Mucosa of descending colon (tissue), 3 donors: ENCODE measurements around the gene BORCS8. TPM values are rescaled to one million over a fixed set of nuclear protein-coding genes. Genes with fewer than 3 reads are reported as not detected.

Source experiments
- ATAC-seq: fragments of 200-7000 bp; cut with Tn5 transposase; one replicate; pipeline ENCODE4 v1.9.1; 2020; ENCODE audit warnings: mild to moderate bottlenecking, moderate library complexity
- DNase-seq, 3 donors: peaks; one replicate each; pipeline ENCODE4 v3.0.0-alpha.2; 2020
- H3K36me3 ChIP-seq: fragments of 200-600 bp; one replicate; pipeline ENCODE4 v1.8.0; 2021; ENCODE audit warnings: low read depth, mild to moderate bottlenecking
- H3K4me1 ChIP-seq: fragments of 200-600 bp; one replicate; pipeline ENCODE4 v1.8.0; 2021; ENCODE audit warnings: low read depth, mild to moderate bottlenecking
- H3K4me3 ChIP-seq: fragments of 200-600 bp; one replicate; pipeline ENCODE4 v1.8.0; 2021; ENCODE audit warnings: mild to moderate bottlenecking
- H3K9me3 ChIP-seq: fragments of 200-600 bp; one replicate; pipeline ENCODE4 v1.8.0; 2021; ENCODE audit warnings: mild to moderate bottlenecking
- intact Hi-C, 2 donors: fragments of 100-400 bp; cut with DNase I in 1 of 2; cut with micrococcal nuclease in 1 of 2; formaldehyde crosslinking; loops; one replicate each; pipeline versions ENCODE4 v1.11.0 to v1.11.1; 2022; cut with DNase I, micrococcal nuclease
- total RNA-seq, 3 donors: library from RNA; stranded (reverse); fragmentation: NEBNext Ultra II Directional in 2 of 3; extraction: Animal tissue kit (Norgen Biotek cat#: 25700) in 2 of 3; gene quantifications; one replicate each; pipeline versions ENCODE4 v1.2.1 to v1.2.4, GENCODE V29; 2021 to 2023
- TF ChIP-seq, protein P1 (sequence below): fragments of 200-600 bp; IDR thresholded peaks from one replicate; pipeline ENCODE4 v1.8.0; 2022; ENCODE audit warnings: antibody characterized with exemption, mild to moderate bottlenecking
- donor health status: DM: no; HTN: no; CAD: no; lungs with moderate emphysema.
- donor health status: DM: no; HTN: no; CAD: no.
- donor health status: DM: no; HTN: yes; CAD: no.

BORCS8 gene
- total RNA-seq, 3 donors from 2014 or later = 29.1 to 41.0 (median 31.8) TPM

DNA sequence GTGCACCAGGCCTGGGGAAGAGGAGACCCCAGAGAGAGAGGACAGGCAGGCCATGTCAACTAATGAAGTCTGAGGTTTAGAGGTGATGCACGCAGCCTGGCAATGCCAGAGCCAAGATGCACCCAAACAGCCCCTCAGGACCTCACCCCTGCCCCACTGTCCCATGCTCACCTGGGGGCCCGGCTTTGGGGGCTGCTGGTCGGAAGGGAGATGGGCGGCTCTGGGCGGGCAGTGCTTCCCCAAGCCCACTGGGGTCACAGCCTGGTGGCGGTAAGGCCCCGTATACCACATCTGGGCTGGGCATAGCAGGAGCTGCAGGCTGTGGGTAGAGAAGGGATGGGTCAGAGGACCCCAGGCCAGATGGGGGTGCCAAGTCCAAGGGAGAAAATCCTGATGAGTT lies 45.1 kb downstream of the BORCS8 start:
- TF ChIP-seq, protein P1, sequence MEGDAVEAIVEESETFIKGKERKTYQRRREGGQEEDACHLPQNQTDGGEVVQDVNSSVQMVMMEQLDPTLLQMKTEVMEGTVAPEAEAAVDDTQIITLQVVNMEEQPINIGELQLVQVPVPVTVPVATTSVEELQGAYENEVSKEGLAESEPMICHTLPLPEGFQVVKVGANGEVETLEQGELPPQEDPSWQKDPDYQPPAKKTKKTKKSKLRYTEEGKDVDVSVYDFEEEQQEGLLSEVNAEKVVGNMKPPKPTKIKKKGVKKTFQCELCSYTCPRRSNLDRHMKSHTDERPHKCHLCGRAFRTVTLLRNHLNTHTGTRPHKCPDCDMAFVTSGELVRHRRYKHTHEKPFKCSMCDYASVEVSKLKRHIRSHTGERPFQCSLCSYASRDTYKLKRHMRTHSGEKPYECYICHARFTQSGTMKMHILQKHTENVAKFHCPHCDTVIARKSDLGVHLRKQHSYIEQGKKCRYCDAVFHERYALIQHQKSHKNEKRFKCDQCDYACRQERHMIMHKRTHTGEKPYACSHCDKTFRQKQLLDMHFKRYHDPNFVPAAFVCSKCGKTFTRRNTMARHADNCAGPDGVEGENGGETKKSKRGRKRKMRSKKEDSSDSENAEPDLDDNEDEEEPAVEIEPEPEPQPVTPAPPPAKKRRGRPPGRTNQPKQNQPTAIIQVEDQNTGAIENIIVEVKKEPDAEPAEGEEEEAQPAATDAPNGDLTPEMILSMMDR = no peak
- no peak overlapping the region for H3K4me3 ChIP-seq
- intact Hi-C loops = no loop called here
- H3K9me3 ChIP-seq = no peaks in the 10 kb centered on the region
- ATAC-seq (no peak), DNase-seq (no peak)
- no peaks in the 10 kb centered on the region for H3K36me3 ChIP-seq
- no peaks in the 10 kb centered on the region for H3K4me1 ChIP-seq

DNA sequence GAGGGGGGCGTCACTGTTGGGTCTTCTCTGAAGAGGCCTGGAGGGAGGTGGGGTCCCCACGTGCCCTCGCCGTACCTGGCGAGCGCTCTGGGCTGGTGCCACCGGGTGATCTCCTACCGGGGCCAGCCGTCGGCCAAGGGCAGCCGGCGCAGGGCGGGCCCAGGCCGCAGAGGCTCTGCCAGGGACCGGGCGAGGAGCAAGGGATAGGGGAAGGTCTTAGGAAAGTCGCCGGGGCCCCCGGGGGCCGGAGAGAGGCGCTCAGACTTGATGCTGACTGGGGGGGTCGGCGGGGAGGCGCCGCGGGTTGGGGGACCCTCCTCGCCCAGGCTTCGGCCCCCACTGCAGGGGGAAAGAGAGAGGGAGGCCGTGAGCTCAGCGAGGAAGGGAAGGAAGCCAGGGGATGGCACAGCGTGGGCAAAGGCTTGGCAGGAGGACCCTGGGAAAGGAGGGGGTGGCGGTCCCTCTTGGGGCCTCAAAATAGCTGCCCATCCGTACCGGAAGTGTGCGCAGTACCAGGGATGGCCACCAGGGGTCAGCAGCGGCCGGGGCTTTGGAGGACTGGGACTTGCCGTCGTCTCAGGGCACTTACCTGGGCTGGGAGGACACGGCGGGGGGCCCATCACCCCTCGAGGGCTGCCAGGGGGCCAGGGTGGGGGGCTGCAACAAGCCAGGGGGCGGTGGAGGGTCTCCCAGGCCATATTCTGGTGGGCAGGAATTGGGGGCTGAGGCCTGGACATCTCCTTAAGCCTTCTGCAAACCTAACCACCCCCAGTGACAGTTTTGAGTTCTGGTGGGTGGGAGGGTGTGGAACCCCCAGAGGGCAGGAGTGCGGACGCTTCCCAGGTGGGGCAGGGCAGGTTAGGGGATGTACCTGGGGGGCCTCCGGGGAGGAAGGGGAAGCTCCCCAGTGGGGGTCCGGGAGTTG lies 46.0 kb downstream of the BORCS8 start:
- intact Hi-C loops = no loop called here
- ATAC-seq (peak; percentile 97), DNase-seq (peak; percentile 85 to 90 (median 89))
- TF ChIP-seq, protein P1 = peak; percentile 97
- no peaks in the 10 kb centered on the region for H3K36me3 ChIP-seq
- H3K9me3 ChIP-seq = no peaks in the 10 kb centered on the region
- H3K4me3 ChIP-seq = no peak overlapping the region
- H3K4me1 ChIP-seq = no peaks in the 10 kb centered on the region

DNA sequence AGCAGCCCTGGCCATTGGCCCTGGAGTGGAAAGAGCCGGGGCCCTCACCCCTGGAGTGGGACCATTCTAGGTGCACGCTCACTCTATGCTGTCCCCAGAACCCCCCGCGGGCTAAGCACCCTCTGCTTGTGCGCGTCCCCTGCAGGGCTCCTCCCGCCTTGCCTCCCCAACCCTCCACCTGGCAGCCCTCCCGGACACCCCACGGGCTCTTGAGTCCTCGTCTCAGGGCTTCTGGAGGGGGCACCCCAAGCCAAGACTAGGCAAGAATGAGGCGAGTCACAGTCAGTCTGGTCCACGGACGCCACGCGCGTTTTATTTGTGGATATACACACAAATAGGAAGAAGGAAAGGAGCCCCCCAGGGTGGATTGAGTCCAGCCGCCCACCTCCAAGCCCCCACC lies 46.7 kb downstream of the BORCS8 start:
- TF ChIP-seq, protein P1 = no peak
- ATAC-seq (no peak), DNase-seq (no peak)
- intact Hi-C loops = no loop called here
- Histone ChIP-seq H3K4me1 (no peaks in the 10 kb centered on the region), H3K4me3 (no peak overlapping the region), H3K9me3 (no peaks in the 10 kb centered on the region), H3K36me3 (no peaks in the 10 kb centered on the region)

DNA sequence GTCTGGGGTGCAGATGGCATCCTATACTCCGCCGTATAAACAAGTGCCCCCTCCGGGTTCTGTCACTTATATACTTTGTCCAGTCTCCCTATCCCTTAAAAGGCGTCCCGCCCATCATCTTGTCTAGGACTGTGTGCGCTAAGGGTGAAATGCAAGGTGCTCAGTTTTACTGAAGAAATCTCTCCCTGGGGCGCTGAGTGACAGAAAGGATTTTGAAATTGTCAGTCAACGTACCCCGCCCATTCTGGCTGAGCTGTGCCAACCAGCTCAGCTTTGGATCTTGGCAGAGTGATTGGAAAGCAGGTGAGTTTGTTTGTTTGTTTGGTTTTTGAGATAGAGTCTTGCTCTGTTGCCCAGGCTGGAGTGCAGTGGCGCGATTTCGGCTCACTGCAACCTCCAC lies 49.6 kb downstream of the BORCS8 start:
- no peak for DNase-seq
- Histone ChIP-seq H3K36me3 (peaks cover 4% of the 10 kb centered on the region), H3K4me3 (no peak overlapping the region), H3K9me3 (no peaks in the 10 kb centered on the region), H3K4me1 (peaks cover 6% of the 10 kb centered on the region)
- TF ChIP-seq, protein P1 = no peak
- intact Hi-C loops = no loop called here
- no peak for ATAC-seq

DNA sequence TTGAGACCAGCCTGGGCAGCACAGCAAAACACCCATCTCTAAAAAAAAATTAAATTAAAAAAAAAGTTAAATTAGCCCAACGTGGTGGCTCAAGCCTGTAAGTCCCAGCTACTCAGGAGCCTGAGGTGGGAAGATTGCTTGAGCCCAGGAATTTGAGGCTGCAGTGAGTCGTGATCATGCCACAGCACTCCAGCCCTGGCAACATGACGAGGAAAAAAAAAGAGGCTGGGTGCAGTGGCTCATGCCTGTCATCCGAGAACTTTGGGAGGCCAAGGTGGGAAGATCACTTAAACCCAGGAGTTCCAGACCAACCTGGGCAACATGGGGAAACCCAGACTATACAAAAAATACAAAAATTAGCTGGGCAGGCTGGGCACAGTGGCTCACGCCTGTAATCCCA lies 51.5 kb downstream of the BORCS8 start:
- intact Hi-C loops = no loop called here
- TF ChIP-seq, protein P1 = no peak
- H3K36me3 ChIP-seq = peaks cover 4% of the 10 kb centered on the region
- no peak for DNase-seq
- H3K4me3 ChIP-seq = no peak overlapping the region
- H3K4me1 ChIP-seq = peaks cover 8% of the 10 kb centered on the region
- ATAC-seq = no peak
- no peaks in the 10 kb centered on the region for H3K9me3 ChIP-seq
